Ecto neural progenitor cell (in vitro differentiated cells): ENCODE results near the gene PPP6R3.

Experiments
- DNase-seq: peaks from one replicate; pipeline ENCODE4 v3.0.0-alpha.2; 2018; ENCODE audit warnings: low spot score

The PPP6R3 gene

DNA sequence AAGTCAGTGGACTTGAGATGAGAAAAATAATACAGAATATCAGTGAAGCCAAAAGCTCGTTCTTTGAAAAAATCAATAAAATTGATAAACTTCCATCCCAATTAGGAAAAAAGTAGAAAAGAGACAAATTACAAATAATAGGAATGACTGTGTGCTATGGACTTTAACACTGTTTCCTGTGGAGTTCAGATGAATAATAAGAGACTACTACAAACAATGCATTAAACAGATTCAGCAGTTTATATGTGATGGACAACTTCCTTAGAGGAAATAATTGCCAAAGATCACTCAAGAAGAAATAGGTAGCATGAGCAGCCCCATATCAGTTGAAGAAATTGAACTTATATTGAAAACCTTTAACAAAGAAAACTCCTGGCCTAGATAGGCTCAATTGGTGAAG, 99.7 kb downstream of the PPP6R3 start:
- no peak for DNase-seq

DNA sequence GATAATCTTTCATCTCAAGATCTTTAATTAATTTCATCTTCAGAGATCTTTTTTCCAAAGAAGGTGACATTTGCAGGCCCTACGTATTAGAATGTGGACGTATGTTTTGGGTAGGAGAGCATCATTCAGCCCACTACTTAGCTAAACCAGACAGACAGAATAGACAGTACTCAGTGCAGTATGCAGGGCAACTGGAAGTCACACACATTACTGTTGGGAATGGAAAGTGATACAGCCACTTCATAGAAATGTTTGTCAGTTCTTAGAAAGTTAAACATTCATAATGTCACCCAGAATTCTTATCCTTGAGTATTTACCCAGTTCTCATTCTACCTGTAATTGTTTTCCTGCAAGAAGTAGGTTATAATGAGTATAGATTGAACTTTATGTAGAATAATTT, 102.9 kb downstream of the PPP6R3 start:
- DNase-seq, result no peak

DNA sequence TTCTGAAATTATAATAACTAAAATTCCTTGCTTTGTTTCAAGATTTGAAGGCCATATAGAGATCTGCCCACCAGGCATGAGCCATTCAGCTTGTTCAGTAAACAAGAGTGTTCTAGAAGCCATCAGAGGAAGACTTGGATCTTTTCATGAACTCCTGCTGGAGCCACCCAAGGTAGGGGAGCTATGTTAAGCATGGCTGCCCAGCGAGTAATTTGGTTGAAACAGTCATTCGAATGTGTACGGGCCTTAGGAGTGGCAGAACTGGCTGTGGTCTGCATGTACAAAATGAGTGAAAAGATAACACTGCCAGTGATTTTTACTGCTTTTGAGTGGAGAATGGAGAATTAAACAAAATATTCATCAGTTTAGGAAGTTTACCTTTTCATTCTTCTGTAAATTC, 103.7 kb downstream of the PPP6R3 start:
- no peak for DNase-seq

DNA sequence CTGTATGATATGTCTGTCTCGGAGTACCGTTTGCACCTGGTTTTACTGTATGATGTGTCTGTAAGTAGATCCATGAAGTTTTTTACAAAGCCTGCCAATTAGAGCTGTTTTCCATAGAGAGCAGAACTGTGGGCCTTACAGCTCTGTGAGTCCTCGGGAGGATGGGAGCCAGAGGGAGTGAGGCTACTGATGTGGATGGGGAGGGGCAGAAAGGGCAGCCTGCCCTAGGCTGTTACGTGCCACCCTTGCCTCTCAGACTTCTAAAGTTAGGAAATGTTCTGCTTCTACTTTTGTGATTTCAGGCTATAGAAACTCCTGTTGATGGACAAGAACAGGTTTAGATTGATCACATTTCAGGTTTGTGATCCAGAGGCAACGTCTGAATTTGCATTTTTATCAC, 105.2 kb downstream of the PPP6R3 start:
- DNase-seq, result no peak

GRCh38 chr11:68567553-68567952, 107.0 kb downstream of the PPP6R3 start:
- DNase-seq, result no peak

DNA sequence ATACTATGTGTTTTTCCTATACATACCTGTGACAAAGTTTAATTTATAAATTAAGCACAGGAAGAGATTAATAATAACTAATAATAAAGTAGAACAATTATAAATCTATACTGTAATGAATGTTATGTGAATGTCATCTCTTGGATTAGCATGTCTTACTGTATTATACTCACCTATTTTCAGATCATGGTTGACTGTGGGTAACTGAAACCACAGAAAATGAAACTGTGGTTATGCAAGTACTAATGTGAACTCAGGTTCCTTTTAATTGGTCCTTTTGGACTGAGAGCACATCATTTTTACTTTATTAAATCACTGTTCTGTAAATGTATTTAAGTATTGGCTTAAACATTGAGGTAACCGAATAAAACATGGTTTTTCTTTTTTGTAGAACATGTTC, 108.8 kb downstream of the PPP6R3 start:
- no peak for DNase-seq

DNA sequence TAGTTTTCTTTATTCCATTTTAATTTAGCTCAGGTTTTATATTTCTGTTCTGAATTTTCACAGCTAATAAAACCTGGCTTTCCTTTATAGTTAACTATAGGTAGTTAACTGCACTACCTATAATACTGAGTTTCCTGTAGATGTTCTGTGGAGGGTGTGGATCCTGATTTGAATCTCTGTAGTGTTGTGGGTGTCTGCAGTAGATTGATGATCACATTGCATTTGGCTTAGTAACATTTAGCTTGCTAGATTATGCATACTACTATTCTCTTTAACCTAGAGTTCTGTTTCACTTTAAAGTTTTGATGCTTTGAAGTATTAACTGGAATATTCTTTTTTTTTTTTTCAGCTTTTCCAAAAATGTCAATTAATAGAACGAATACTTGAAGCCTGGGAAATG, 110.1 kb downstream of the PPP6R3 start:
- no peak for DNase-seq

GRCh38 chr11:68574308-68574707, 113.8 kb downstream of the PPP6R3 start:
- no peak for DNase-seq

DNA sequence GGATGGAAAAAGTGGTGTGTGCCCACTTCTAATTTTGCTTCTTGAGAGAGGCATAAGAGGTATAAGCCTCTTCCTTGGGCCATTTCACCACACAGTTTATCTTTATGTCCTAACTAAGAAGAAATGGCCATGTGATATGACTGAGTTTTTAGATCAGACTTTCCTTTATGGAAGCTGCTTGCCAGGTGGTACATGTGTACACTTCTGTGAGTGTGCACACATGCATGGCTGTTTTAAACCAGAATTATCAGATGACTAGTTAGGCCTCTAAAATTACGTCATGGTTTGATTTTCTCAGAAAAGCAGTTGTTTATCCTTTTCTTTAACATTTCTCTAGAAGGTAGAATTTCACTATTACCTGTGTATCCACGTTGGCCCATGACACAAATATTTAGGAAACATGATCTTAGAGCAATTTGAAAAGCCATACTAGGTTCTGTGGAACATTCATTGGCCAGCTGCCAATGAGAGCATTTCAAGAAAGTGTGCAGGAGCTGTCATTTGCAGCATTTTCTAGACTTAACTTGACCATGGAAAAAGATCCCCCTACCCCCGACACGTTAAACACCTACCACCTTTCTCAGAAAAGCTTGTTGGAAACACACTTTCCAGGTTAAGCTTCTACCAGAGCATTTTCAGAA, 114.6 kb downstream of the PPP6R3 start:
- DNase-seq, result no peak

DNA sequence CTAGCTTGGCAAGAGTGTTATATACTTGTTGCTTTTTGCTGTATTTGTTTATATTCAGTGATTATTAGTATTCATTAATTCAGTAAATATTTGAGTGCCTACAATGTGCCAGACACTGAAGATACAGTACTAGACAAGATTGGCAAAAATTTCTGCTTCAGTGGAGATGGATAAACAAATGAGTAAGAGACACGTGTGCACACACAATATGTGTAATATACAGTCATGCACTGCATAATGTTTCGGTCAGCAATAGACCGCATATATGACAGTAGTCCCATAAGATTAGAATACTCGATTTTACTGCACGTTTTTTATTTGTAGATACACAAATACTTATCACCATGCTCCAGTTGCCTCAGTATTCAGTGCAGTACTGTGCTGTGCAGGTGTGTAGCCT, 118.9 kb downstream of the PPP6R3 start:
- DNase-seq, result no peak

GRCh38 chr11:68581439-68581838, 120.9 kb downstream of the PPP6R3 start:
- no peak for DNase-seq

- DNase-seq, result no peak
These were observed 121.3 kb downstream of the PPP6R3 start for GRCh38 chr11:68581901-68582300.

GRCh38 chr11:68582416-68583040, 122.0 kb downstream of the PPP6R3 start:
- DNase-seq, result no peak

GRCh38 chr11:68583041-68583446, 122.5 kb downstream of the PPP6R3 start:
- DNase-seq, result no peak

DNA sequence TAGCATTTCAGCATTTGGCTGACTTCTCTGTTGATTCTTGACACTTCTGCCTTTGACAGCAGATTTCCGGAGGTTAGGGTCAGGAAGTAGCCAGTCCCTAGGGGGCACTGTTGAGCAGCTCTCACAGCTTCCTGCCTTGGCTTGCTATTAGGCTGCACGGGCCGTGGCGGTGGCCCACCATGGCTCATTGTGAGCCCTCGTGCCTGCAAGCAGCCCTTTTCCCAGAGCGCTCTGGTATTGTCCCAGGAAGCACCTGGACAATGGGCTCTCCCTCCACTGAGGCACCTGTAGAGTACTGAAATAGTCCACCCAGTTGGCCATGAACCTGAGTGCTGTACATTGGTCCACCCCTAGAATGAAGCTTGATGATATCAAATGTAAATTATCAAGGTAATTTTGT, 123.5 kb downstream of the PPP6R3 start:
- DNase-seq, result peak; percentile 76

- DNase-seq, result no peak
These were observed 124.5 kb downstream of the PPP6R3 start for GRCh38 chr11:68584991-68585524.

DNA sequence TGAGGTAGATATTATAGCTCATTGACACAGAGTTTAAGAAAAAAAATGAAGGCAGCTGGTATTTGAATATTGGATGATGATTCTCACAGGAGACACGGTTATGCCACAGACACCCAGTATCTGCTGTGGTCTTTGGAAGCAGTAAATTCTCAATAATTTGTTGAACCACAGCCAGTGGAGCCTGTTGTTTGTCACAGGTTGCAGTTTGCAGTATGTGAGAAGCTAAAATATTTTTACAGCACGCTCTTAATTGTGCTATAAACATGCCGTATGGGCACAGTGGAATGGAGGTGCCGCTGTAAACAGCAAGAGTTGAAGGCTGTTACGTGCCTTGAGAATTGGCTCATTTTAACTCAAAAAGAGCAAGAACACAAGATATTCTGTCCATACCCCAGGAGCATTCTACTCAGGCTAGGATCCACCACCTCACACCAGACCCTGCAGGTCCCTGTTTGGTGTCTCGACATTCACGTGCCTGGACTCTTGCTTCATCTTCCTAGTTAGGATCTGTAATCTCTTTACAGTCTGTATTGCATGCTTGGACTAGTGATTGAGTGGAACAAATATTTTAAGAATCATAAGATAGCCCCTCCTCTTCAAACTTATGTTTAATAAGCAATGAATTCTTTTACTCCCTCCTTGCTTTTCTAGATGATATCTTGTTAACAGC, 129.1 kb downstream of the PPP6R3 start:
- DNase-seq, result no peak

DNA sequence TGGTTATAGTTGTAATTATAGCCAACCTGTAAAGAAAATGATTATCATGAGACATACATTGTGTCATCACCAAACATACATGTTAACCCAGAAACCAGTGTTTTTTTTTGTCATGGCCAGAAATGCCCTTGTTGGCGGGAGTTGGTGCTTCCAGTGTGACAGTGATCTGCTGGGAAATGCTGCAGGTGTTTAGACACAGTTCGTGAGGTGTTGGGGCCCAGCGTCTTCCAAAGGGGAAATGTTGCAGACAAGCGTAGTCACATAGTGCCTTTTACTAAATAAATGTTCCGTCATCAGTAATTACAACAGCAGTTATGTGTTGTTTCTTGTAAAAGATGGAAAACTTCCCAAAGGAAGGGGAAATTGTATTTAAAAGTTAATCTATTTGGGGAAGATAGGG, 131.2 kb downstream of the PPP6R3 start:
- DNase-seq, result no peak

DNA sequence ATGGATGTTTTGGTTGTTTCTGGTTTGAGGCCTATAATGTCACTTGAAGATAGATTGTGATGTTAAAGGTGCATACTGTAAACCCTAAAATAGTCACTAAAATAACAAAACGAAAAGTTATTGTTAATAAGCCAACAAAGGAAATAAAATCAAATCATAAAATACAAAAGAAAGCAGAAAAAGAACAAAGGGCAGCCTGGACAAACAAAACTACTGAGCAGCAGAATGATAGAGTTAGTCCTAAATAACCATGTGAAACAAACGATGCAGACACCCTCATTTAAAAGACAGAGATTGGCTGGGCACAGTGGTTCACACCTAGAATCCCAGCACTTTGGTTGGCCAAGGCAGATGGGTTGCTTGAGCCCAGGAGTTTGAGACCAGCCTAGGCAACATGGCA, 132.9 kb downstream of the PPP6R3 start:
- DNase-seq, result no peak

DNA sequence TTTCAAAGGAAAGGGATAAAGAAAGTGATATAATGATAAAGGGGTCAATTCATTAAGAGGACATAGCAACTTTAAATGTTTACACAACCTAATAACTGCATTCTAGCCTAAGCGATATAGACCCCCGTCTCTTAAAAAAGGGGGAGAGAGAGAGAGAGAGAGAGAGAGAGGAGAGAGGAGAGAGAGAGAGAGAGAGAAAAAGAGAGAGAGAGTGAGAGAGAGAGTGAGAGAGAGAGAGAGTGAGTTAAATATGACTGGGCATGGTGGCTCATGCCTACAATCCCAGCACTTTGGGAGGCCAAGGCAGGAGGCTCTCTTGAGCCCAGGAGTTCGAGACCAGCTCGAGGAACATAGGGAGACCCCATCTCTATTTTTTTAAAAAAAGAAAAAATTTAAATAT, 133.6 kb downstream of the PPP6R3 start:
- DNase-seq, result no peak

DNA sequence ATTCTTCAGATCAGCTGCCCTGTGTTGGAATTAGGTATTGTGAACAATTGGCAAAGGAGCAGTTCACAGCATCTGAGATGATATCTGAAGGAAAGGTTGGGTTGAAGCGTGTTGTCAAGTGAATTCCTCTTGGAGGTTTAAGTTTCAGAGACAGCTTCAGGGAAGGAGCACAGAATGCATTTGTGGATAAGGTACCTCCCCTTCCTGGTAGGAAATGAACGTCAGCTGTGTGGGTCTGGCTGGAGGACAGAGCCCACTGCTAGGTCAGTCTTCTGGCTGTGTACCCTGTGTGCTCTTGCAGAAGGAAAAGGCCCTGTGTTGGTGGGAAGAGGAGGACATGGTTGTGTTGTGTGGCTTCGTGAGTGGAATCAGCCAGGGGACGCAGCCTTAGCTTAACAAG, 135.7 kb downstream of the PPP6R3 start:
- DNase-seq, result no peak

- DNase-seq, result no peak
These were observed 138.5 kb downstream of the PPP6R3 start for GRCh38 chr11:68598816-68599653.

GRCh38 chr11:68601147-68601546, 140.6 kb downstream of the PPP6R3 start:
- DNase-seq, result no peak
